ENCODE data around the gene KLHDC1.

GRCh38 chr14:49786315-49786714 is 93.4 kb downstream of the KLHDC1 start:
- TF ChIP-seq POLR2A (IDR thresholded peaks at IDR 0.05) (no peak), CTCF (IDR thresholded peaks at IDR 0.05) (no peak)
